Measurements from ENCODE around the gene EHD4.

GRCh38 chr15:42011074-42011473, 38.7 kb upstream of the EHD4 start:
- TF ChIP-seq CTCF (conservative IDR thresholded peaks at IDR 0.05; ENCODE audit: low read length) (no peak), EZH2phosphoT487 (IDR thresholded peaks at IDR 0.05; ENCODE audit: borderline replicate concordance) (no peak)

Measured in Loucy (cell line).